ENCODE results near the gene BTF3L4. TPM values are rescaled to one million over a fixed set of nuclear protein-coding genes. Genes with fewer than 3 reads are reported as not detected.
"Not testable (repeated sequence)": the region's sequence is repeated elsewhere in the genome, so short reads cannot be mapped to it uniquely, and the experiment has no call there.

Gene BTF3L4
- polyA plus RNA-seq, 3 donors, result 27.0 to 116 (median 108) TPM

- 93% methylated on average over 2 of the region's 3 CpGs for WGBS (ENCODE audit: insufficient coverage)
- H3K4me1 ChIP-seq (ENCODE audit: control insufficient read depth in 1 of 2, insufficient read depth in 2 of 2, low read length in 2 of 2), result no peaks in the 10 kb centered on the region
- no peak overlapping the region for H3K4me3 Mint-ChIP-seq
- no peak overlapping the region for H2AFZ ChIP-seq (ENCODE audit: insufficient read depth, low read depth, low read length, poor library complexity, severe bottlenecking)
- no peaks in the 10 kb centered on the region for H3K27me3 ChIP-seq (ENCODE audit: control insufficient read depth in 2 of 2, insufficient read depth in 2 of 2, low read length in 2 of 2)
- no peaks in the 10 kb centered on the region for H3K9me3 ChIP-seq (replicated peaks in 1 of 2; ENCODE audit: control insufficient read depth in 1 of 2, insufficient read depth in 1 of 2, low read length in 2 of 2)
- no peaks in the 10 kb centered on the region for H3K27me3 Mint-ChIP-seq (ENCODE audit: low read depth in 3 of 3)
- peaks cover 23 to 58% of the 10 kb centered on the region in 2 donors for H3K36me3 Mint-ChIP-seq
- no peak overlapping the region for H3K9ac ChIP-seq (ENCODE audit: insufficient read depth, low read length, poor library complexity, severe bottlenecking)
- no peak overlapping the region for H3K27ac ChIP-seq (ENCODE audit: low read depth in 1 of 2, low read length in 2 of 2)
- peak overlapping the region in 2 of 7 donors; percentile 75 to 76 for H3K27ac Mint-ChIP-seq
- no peak overlapping the region for H3K4me2 ChIP-seq (replicated peaks; ENCODE audit: extremely low read depth, low read length, poor library complexity, severe bottlenecking)
- peaks cover 87% of the 10 kb centered on the region for H4K20me1 ChIP-seq (ENCODE audit: insufficient read depth, low read length)
- intact Hi-C loops (cut with micrococcal nuclease), result no loop called here
- DNase-seq, result no peak
- no peak for TF ChIP-seq CTCF (IDR thresholded peaks at IDR 0.05)
- peaks cover 35 to 73% of the 10 kb centered on the region in 2 donors for H3K36me3 ChIP-seq (replicated peaks in 1 of 2; ENCODE audit: control insufficient read depth in 1 of 2, insufficient read depth in 2 of 2, low read length in 2 of 2)
- H3K4me3 ChIP-seq (replicated peaks in 1 of 3; ENCODE audit: low read depth in 2 of 3, low read length in 3 of 3), result no peak overlapping the region
- no peaks in the 10 kb centered on the region for H3K9me3 Mint-ChIP-seq
- H3K4me1 Mint-ChIP-seq, result peaks cover 12% of the 10 kb centered on the region
- H3K79me2 ChIP-seq (ENCODE audit: insufficient read depth, low read length), result peaks cover 49% of the 10 kb centered on the region
Observed at GRCh38 chr1:52080014-52080415, 23.9 kb downstream of the BTF3L4 start.

- Histone ChIP-seq H4K20me1 (ENCODE audit: insufficient read depth, low read length) (peaks cover 20% of the 10 kb centered on the region), H3K36me3 (replicated peaks in 1 of 2; ENCODE audit: control insufficient read depth in 1 of 2, insufficient read depth in 2 of 2, low read length in 2 of 2) (peaks cover 57 to 77% of the 10 kb centered on the region in 2 donors)
- intact Hi-C loops (cut with micrococcal nuclease); H3K27me3 Mint-ChIP-seq (ENCODE audit: low read depth in 3 of 3); H2AFZ ChIP-seq (ENCODE audit: insufficient read depth, low read depth, low read length, poor library complexity, severe bottlenecking); H3K79me2 ChIP-seq (ENCODE audit: insufficient read depth, low read length); H3K4me3 ChIP-seq (replicated peaks in 1 of 3; ENCODE audit: low read depth in 2 of 3, low read length in 3 of 3); H3K9me3 ChIP-seq (replicated peaks in 1 of 2; ENCODE audit: control insufficient read depth in 1 of 2, insufficient read depth in 1 of 2, low read length in 2 of 2); H3K27me3 ChIP-seq (ENCODE audit: control insufficient read depth in 2 of 2, insufficient read depth in 2 of 2, low read length in 2 of 2); H3K9me3 Mint-ChIP-seq; H3K4me1 Mint-ChIP-seq; H3K9ac ChIP-seq (ENCODE audit: insufficient read depth, low read length, poor library complexity, severe bottlenecking); H3K27ac ChIP-seq (ENCODE audit: low read depth in 1 of 2, low read length in 2 of 2); H3K4me2 ChIP-seq (replicated peaks; ENCODE audit: extremely low read depth, low read length, poor library complexity, severe bottlenecking); H3K27ac Mint-ChIP-seq; H3K4me1 ChIP-seq (ENCODE audit: control insufficient read depth in 1 of 2, insufficient read depth in 2 of 2, low read length in 2 of 2); DNase-seq; H3K4me3 Mint-ChIP-seq: not testable (repeated sequence)
- H3K36me3 Mint-ChIP-seq, result peaks cover 38 to 74% of the 10 kb centered on the region in 2 donors
Observed at GRCh38 chr1:52087892-52088291, 31.8 kb downstream of the BTF3L4 start.

GRCh38 chr1:52094300-52094699 lies 38.2 kb downstream of the BTF3L4 start:
- H3K9ac ChIP-seq (ENCODE audit: insufficient read depth, low read length, poor library complexity, severe bottlenecking); H3K27me3 Mint-ChIP-seq (ENCODE audit: low read depth in 3 of 3); H4K20me1 ChIP-seq (ENCODE audit: insufficient read depth, low read length); H3K79me2 ChIP-seq (ENCODE audit: insufficient read depth, low read length); H3K4me2 ChIP-seq (replicated peaks; ENCODE audit: extremely low read depth, low read length, poor library complexity, severe bottlenecking); H3K4me1 Mint-ChIP-seq; H3K4me3 ChIP-seq (replicated peaks in 1 of 3; ENCODE audit: low read depth in 2 of 3, low read length in 3 of 3); intact Hi-C loops (cut with micrococcal nuclease); H3K27me3 ChIP-seq (ENCODE audit: control insufficient read depth in 2 of 2, insufficient read depth in 2 of 2, low read length in 2 of 2); H3K27ac ChIP-seq (ENCODE audit: low read depth in 1 of 2, low read length in 2 of 2); H3K9me3 ChIP-seq (replicated peaks in 1 of 2; ENCODE audit: control insufficient read depth in 1 of 2, insufficient read depth in 1 of 2, low read length in 2 of 2); DNase-seq; H2AFZ ChIP-seq (ENCODE audit: insufficient read depth, low read depth, low read length, poor library complexity, severe bottlenecking); H3K4me3 Mint-ChIP-seq; H3K9me3 Mint-ChIP-seq: not testable (repeated sequence)
- Histone ChIP-seq H3K36me3 (replicated peaks in 1 of 2; ENCODE audit: control insufficient read depth in 1 of 2, insufficient read depth in 2 of 2, low read length in 2 of 2) (peaks cover 21 to 22% of the 10 kb centered on the region in 2 donors), H3K4me1 (ENCODE audit: control insufficient read depth in 1 of 2, insufficient read depth in 2 of 2, low read length in 2 of 2) (peaks cover 4 to 12% of the 10 kb centered on the region in 2 donors)
- WGBS (ENCODE audit: insufficient coverage), result no CpG with 5 or more reads among the region's 7 CpGs
- Mint-ChIP-seq H3K36me3 (peaks cover 13 to 23% of the 10 kb centered on the region in 2 donors), H3K27ac (peak overlapping the region in 1 of 7 donors; percentile 13)

Measured in CD14-positive monocyte (primary cell).